A549 (cell line): ENCODE data around the gene GALNTL6. TPM values are rescaled to one million over a fixed set of nuclear protein-coding genes. Genes with fewer than 3 reads are reported as not detected.

Experiments used
- ATAC-seq, 2 experiments: fragments of 200-7000 bp in 1 of 2; fragments of >200 bp in 1 of 2; cut with Nextera tagmentation in 1 of 2; cut with Tn5 transposase in 1 of 2; 3 replicates each; pipeline versions ENCODE4 v1.8.0 to v1.9.1; 2018 to 2020; ENCODE audit warnings: mild to moderate bottlenecking in 1 of 2, moderate library complexity in 1 of 2
- CTCF ChIA-PET: fragments of 300-600 bp; sonication (Branson Sonifier 250); formaldehyde crosslinking; extraction: SDS; loops from one replicate; lab custom pipeline; 2021; ENCODE audit warnings: antibody characterized with exemption, inconsistent platforms; lab: Yijun Ruan, JAX
- POLR2A ChIA-PET: fragments of 350-600 bp; formaldehyde crosslinking; extraction: SDS; loops from one replicate; lab custom pipeline; 2021; ENCODE audit warnings: antibody characterized with exemption, inconsistent platforms; lab: Yijun Ruan, JAX
- DNase-seq, 2 experiments: peaks; one replicate each; pipeline versions ENCODE4 v3.0.0 to v3.0.0-alpha.2; 2011 to 2016; ENCODE audit warnings: low read depth in 1 of 2, low spot score in 1 of 2
- FAIRE-seq: peaks from 2 replicates; lab custom pipeline; 2011; peaks lifted over from hg19 to GRCh38; lab: Jason Lieb, UNC
- H3K27ac ChIP-seq, 2 experiments: fragments of >200 bp; sonication (Bioruptor Twin); formaldehyde crosslinking; 3 replicates each; pipeline ENCODE4 v1.5.1; 2016 to 2017
- H3K4me1 ChIP-seq: fragments of >200 bp; sonication (Bioruptor Twin); formaldehyde crosslinking; 3 replicates; pipeline ENCODE4 v1.6.1; 2016
- H3K4me2 ChIP-seq: fragments of >200 bp; sonication (Bioruptor Twin); formaldehyde crosslinking; 3 replicates; pipeline ENCODE4 v1.6.1; 2016
- H3K4me3 ChIP-seq: fragments of >200 bp; sonication (Bioruptor Twin); formaldehyde crosslinking; 3 replicates; pipeline ENCODE4 v1.5.1; 2016
- H3K9me3 ChIP-seq: fragments of >200 bp; sonication (Bioruptor Twin); formaldehyde crosslinking; 3 replicates; pipeline ENCODE4 v1.6.1; 2016
- BHLHE40 ChIP-seq: IDR thresholded peaks from 2 replicates; pipeline ENCODE4 v1.6.1; 2012; ENCODE audit warnings: low read depth, low read length, inconsistent platforms
- CHD4 ChIP-seq: fragments of 200-600 bp; sonication (generic); IDR thresholded peaks from 2 replicates; pipeline ENCODE4 v1.6.1; 2016; ENCODE audit warnings: antibody characterized with exemption, mild to moderate bottlenecking, borderline replicate concordance
- EHF ChIP-seq: fragments of 250-450 bp; sonication (Bioruptor Pico); IDR thresholded peaks from 2 replicates; pipeline ENCODE4 v1.5.0; 2020; ENCODE audit warnings: mild to moderate bottlenecking
- EHMT2 ChIP-seq: fragments of 200-600 bp; sonication (generic); IDR thresholded peaks from 2 replicates; pipeline ENCODE4 v1.6.1; 2016; ENCODE audit warnings: antibody characterized with exemption, low read depth, mild to moderate bottlenecking, moderate library complexity
- EP300 ChIP-seq, 2 experiments: fragments of >200 bp; sonication (Bioruptor Twin); formaldehyde crosslinking; IDR thresholded peaks; 2 replicates in 1 of 2; 3 replicates in 1 of 2; pipeline ENCODE4 v1.6.1; 2016 to 2017
- FOSL2 ChIP-seq, 2 experiments: fragments of 450-650 bp in 1 of 2; fragments of >200 bp in 1 of 2; sonication (Bioruptor Twin) in 1 of 2; formaldehyde crosslinking; IDR thresholded peaks; 2 replicates each; pipeline versions ENCODE4 v1.5.0 to v1.6.1; 2016 to 2020; ENCODE audit warnings: mild to moderate bottlenecking in 1 of 2, moderate library complexity in 1 of 2
- FOXS1 ChIP-seq: fragments of 250-450 bp; sonication (Bioruptor Pico); IDR thresholded peaks from 2 replicates; pipeline ENCODE4 v1.5.0; 2020; ENCODE audit warnings: mild to moderate bottlenecking, moderate library complexity
- HDAC2 ChIP-seq: fragments of 200-600 bp; sonication (generic); IDR thresholded peaks from 2 replicates; pipeline ENCODE4 v1.6.1; 2016
- HOXA7 ChIP-seq: fragments of 250-450 bp; sonication (Bioruptor Pico); IDR thresholded peaks from 2 replicates; pipeline ENCODE4 v1.5.0; 2020; ENCODE audit warnings: mild to moderate bottlenecking, moderate library complexity
- HOXB13 ChIP-seq: fragments of 250-450 bp; sonication (Bioruptor Pico); IDR thresholded peaks from 2 replicates; pipeline ENCODE4 v1.5.0; 2020; ENCODE audit warnings: low read depth, mild to moderate bottlenecking, moderate library complexity
- HOXB5 ChIP-seq: fragments of 250-450 bp; sonication (Bioruptor Pico); IDR thresholded peaks from 2 replicates; pipeline ENCODE4 v1.5.0; 2020; ENCODE audit warnings: mild to moderate bottlenecking, moderate library complexity
- JUN ChIP-seq, 2 experiments: fragments of >200 bp; sonication (Bioruptor Twin); formaldehyde crosslinking; IDR thresholded peaks; 2 replicates in 1 of 2; 3 replicates in 1 of 2; pipeline ENCODE4 v1.6.1; 2016 to 2017
- KDM1A ChIP-seq: fragments of 200-600 bp; sonication (generic); IDR thresholded peaks from 2 replicates; pipeline ENCODE4 v1.6.1; 2016; ENCODE audit warnings: low read depth, mild to moderate bottlenecking
- MAZ ChIP-seq: fragments of 150-350 bp; IDR thresholded peaks from 2 replicates; pipeline ENCODE4 v1.6.1; 2014; ENCODE audit warnings: antibody characterized with exemption, low read depth, low read length, borderline replicate concordance
- NFE2L2 ChIP-seq: fragments of 150-350 bp; conservative IDR thresholded peaks from 2 replicates; pipeline ENCODE4 v1.6.1; 2014; ENCODE audit warnings: low read length
- NR3C1 ChIP-seq: fragments of >200 bp; sonication (Bioruptor Twin); formaldehyde crosslinking; IDR thresholded peaks from 3 replicates; pipeline ENCODE4 v1.6.1; 2017
- PHF8 ChIP-seq: fragments of 200-600 bp; sonication (generic); IDR thresholded peaks from 2 replicates; pipeline ENCODE4 v1.6.1; 2016; ENCODE audit warnings: low read depth, mild to moderate bottlenecking, antibody characterized with exemption, moderate library complexity, borderline replicate concordance
- POLR2AphosphoS2 ChIP-seq: conservative IDR thresholded peaks from 2 replicates; pipeline ENCODE4 v1.6.1; 2012; ENCODE audit warnings: low read length, improper control_type of control experiment, inconsistent platforms
- RARB ChIP-seq: fragments of 250-450 bp; sonication (Bioruptor Pico); IDR thresholded peaks from 2 replicates; pipeline ENCODE4 v1.8.0; 2021; ENCODE audit warnings: mild to moderate bottlenecking, moderate library complexity
- SMC3 ChIP-seq: fragments of >200 bp; sonication (Bioruptor Twin); formaldehyde crosslinking; IDR thresholded peaks from 3 replicates; pipeline ENCODE4 v1.6.1; 2018; ENCODE audit warnings: inconsistent platforms
- SREBF2 ChIP-seq: fragments of 450-650 bp; IDR thresholded peaks from 2 replicates; pipeline ENCODE4 v1.6.1; 2014; ENCODE audit warnings: mild to moderate bottlenecking, moderate library complexity
- TFCP2L1 ChIP-seq: fragments of 250-450 bp; sonication (Bioruptor Pico); IDR thresholded peaks from 2 replicates; pipeline ENCODE4 v1.5.0; 2021; ENCODE audit warnings: mild to moderate bottlenecking
- ZC3H11A ChIP-seq: fragments of 450-650 bp; IDR thresholded peaks from 2 replicates; pipeline ENCODE4 v1.6.1; 2014; ENCODE audit warnings: antibody characterized with exemption, mild to moderate bottlenecking
- ZFP36 ChIP-seq: fragments of 450-650 bp; IDR thresholded peaks from 2 replicates; pipeline ENCODE4 v1.6.1; 2014; ENCODE audit warnings: borderline replicate concordance; ENCODE audit not compliant: partially characterized antibody
- ZSCAN20 ChIP-seq: fragments of 250-450 bp; sonication (Bioruptor Pico); IDR thresholded peaks from 2 replicates; pipeline ENCODE4 v1.8.0; 2022; ENCODE audit warnings: mild to moderate bottlenecking, moderate library complexity
- WGBS: methylation state at CpG from one replicate; pipeline ENCODE4 v1.1.6; 2017; ENCODE audit errors: missing lambda C conversion rate; 5-methylcytosine and 5-hydroxymethylcytosine counted together
- polyA plus RNA-seq, 4 experiments: library from polyadenylated mRNA; depleted of rRNA in 3 of 4; stranded (reverse); fragments of >200 nt; fragmentation: RNase III in 1 of 4; extraction: RNeasy Plus Mini Kit Qiagen cat#74134 plus additional on column Dnase treatment in 1 of 4; gene quantifications; 2 replicates in 3 of 4; 3 replicates in 1 of 4; pipeline ENCODE4 v1.2.3, GENCODE V29; 2011 to 2017
- TF ChIP-seq, protein P1 (sequence below): fragments of 250-450 bp; sonication (Bioruptor Pico); IDR thresholded peaks from 2 replicates; pipeline ENCODE4 v1.5.0; 2020; ENCODE audit warnings: low read depth, mild to moderate bottlenecking, moderate library complexity
- TF ChIP-seq, protein P2 (sequence below): fragments of 450-650 bp; IDR thresholded peaks from 2 replicates; pipeline ENCODE4 v1.6.1; 2014; ENCODE audit warnings: antibody characterized with exemption
- TF ChIP-seq, protein P3 (sequence below): fragments of >200 bp; sonication (Bioruptor Twin); formaldehyde crosslinking; IDR thresholded peaks from 2 replicates; pipeline ENCODE4 v1.6.1; 2016
- TF ChIP-seq, protein P4 (sequence below): IDR thresholded peaks from 2 replicates; pipeline ENCODE4 v1.6.1; 2012

Gene GALNTL6
- polyA plus RNA-seq, 2 of the 4 experiments (the other 2 are of a cell fraction), result 0.06 to 0.49 TPM

DNA sequence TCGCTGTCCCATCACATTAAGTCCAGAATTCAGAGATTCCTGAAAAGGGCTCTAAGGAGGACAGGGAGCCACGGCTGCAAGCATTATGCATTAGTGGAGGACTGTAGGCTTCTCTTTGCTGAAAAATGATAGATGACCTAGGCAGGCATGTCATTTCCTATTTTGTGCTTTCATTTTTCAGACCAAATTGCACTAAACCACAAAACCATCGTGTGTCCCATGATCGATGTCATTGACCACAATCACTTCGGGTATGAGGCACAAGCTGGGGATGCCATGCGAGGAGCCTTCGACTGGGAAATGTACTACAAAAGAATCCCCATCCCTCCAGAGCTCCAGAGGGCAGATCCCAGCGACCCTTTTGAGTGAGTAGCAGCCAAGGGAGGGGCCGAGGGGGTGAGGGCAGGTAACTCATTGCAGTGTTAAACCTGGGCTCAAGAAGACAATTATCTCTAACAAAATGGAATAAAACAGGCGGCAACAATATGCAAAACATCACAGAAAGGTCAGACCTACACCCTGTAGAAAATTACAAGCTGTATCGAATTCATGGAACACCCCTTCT, 1000.2 kb downstream of the GALNTL6 start:
- Histone ChIP-seq H3K4me2 (no peak overlapping the region), H3K9me3 (no peaks in the 10 kb centered on the region), H3K4me1 (peaks cover 3% of the 10 kb centered on the region; the same call in 1 of the 3 replicates), H3K27ac (no peak overlapping the region), H3K4me3 (no peak overlapping the region)
- CTCF ChIA-PET, result no interaction called here
- TF ChIP-seq NR3C1 (no peak), TFCP2L1 (CRISPR knock-in tag) (no peak), JUN (IDR thresholded peaks at IDR 0.05) (no peak), HOXA7 (CRISPR knock-in tag) (no peak), POLR2AphosphoS2 (no peak), SREBF2 (no peak), EP300 (IDR thresholded peaks at IDR 0.05) (no peak), ZFP36 (no peak), ZSCAN20 (CRISPR knock-in tag) (no peak), RARB (CRISPR knock-in tag) (no peak), SMC3 (no peak), ZC3H11A (no peak), HDAC2 (no peak), CHD4 (no peak), MAZ (no peak)
- TF ChIP-seq, protein P1, sequence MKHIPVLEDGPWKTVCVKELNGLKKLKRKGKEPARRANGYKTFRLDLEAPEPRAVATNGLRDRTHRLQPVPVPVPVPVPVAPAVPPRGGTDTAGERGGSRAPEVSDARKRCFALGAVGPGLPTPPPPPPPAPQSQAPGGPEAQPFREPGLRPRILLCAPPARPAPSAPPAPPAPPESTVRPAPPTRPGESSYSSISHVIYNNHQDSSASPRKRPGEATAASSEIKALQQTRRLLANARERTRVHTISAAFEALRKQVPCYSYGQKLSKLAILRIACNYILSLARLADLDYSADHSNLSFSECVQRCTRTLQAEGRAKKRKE (CRISPR knock-in tag), result no peak
- TF ChIP-seq, protein P2, sequence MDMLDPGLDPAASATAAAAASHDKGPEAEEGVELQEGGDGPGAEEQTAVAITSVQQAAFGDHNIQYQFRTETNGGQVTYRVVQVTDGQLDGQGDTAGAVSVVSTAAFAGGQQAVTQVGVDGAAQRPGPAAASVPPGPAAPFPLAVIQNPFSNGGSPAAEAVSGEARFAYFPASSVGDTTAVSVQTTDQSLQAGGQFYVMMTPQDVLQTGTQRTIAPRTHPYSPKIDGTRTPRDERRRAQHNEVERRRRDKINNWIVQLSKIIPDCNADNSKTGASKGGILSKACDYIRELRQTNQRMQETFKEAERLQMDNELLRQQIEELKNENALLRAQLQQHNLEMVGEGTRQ, result no peak
- ATAC-seq (no peak), FAIRE-seq (no peak), DNase-seq (no peak)
- POLR2A ChIA-PET, result no interaction called here
- 84% methylated on average over 11 of the region's 11 CpGs for WGBS

DNA sequence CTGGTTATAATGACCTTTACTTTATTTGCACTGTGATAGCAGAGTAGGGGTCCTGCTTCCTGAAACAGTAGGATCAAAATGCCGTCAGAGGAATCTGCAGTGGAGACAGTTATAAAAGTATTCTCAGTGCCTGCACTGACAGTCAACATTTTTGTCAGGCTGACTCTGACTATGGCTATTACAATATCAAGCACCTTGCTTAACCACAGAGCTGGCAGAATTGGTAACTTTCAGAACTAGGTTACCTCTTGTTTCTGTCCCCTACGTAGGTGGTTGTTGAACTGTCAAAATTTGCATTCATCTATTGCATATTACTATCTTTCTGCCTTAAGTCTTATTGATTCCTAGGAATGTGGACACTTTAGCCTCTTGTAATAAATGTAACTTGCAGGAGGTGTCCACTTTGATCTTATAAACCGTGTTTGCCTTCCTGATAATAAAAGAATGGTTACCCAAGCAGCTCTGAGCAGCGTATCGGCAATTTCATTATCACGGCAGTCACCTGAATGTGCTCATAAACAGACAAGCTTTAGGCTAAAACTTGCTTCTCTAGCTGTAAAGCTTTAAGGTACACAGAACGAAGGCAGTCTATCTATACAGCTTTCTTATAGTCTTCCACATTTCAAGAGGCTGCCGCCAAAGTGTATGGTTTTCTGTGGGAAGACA, 1002.4 kb downstream of the GALNTL6 start:
- Histone ChIP-seq H3K27ac (no peak overlapping the region), H3K9me3 (no peaks in the 10 kb centered on the region), H3K4me1 (no peaks in the 10 kb centered on the region), H3K4me2 (no peak overlapping the region), H3K4me3 (no peak overlapping the region)
- no peak for FAIRE-seq
- ChIA-PET POLR2A (no interaction called here), CTCF (no interaction called here)
- TF ChIP-seq, protein P3, sequence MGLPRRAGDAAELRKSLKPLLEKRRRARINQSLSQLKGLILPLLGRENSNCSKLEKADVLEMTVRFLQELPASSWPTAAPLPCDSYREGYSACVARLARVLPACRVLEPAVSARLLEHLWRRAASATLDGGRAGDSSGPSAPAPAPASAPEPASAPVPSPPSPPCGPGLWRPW, result no peak
- TF ChIP-seq ZFP36 (no peak), MAZ (no peak), EHF (CRISPR knock-in tag) (no peak), EHMT2 (no peak), BHLHE40 (no peak), KDM1A (no peak), FOSL2 (IDR thresholded peaks at IDR 0.05) (no peak), FOSL2 (CRISPR knock-in tag; IDR thresholded peaks at IDR 0.05) (no peak), HOXB5 (CRISPR knock-in tag) (no peak), RARB (CRISPR knock-in tag) (no peak), NFE2L2 (no peak), HOXB13 (CRISPR knock-in tag) (no peak), PHF8 (no peak), ZSCAN20 (CRISPR knock-in tag) (no peak), FOXS1 (CRISPR knock-in tag) (no peak)
- TF ChIP-seq, protein P4, sequence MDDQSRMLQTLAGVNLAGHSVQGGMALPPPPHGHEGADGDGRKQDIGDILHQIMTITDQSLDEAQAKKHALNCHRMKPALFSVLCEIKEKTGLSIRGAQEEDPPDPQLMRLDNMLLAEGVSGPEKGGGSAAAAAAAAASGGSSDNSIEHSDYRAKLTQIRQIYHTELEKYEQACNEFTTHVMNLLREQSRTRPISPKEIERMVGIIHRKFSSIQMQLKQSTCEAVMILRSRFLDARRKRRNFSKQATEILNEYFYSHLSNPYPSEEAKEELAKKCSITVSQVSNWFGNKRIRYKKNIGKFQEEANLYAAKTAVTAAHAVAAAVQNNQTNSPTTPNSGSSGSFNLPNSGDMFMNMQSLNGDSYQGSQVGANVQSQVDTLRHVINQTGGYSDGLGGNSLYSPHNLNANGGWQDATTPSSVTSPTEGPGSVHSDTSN, result no peak
- WGBS, result 79% methylated on average over 8 of the region's 8 CpGs
- DNase-seq, result no peak
- ATAC-seq, result no peak
